ENCODE results near the gene MDN1.

GRCh38 chr6:89840538-89840937, 20.9 kb upstream of the MDN1 start:
- TF ChIP-seq CTCF (IDR thresholded peaks at IDR 0.05; ENCODE audit: borderline replicate concordance, extremely low read depth, low read length, poor library complexity, severe bottlenecking) (no peak), EZH2 (IDR thresholded peaks at IDR 0.05; ENCODE audit: borderline replicate concordance, low read depth, low read length, severe bottlenecking) (no peak)

Data from DND-41 (cell line).